ENCODE data around the gene RLF. TPM values are rescaled to one million over a fixed set of nuclear protein-coding genes. Genes with fewer than 3 reads are reported as not detected.
A peak's percentile ranks its signal among the peaks of the same experiment; 100 is the strongest.

RLF gene, protein sequence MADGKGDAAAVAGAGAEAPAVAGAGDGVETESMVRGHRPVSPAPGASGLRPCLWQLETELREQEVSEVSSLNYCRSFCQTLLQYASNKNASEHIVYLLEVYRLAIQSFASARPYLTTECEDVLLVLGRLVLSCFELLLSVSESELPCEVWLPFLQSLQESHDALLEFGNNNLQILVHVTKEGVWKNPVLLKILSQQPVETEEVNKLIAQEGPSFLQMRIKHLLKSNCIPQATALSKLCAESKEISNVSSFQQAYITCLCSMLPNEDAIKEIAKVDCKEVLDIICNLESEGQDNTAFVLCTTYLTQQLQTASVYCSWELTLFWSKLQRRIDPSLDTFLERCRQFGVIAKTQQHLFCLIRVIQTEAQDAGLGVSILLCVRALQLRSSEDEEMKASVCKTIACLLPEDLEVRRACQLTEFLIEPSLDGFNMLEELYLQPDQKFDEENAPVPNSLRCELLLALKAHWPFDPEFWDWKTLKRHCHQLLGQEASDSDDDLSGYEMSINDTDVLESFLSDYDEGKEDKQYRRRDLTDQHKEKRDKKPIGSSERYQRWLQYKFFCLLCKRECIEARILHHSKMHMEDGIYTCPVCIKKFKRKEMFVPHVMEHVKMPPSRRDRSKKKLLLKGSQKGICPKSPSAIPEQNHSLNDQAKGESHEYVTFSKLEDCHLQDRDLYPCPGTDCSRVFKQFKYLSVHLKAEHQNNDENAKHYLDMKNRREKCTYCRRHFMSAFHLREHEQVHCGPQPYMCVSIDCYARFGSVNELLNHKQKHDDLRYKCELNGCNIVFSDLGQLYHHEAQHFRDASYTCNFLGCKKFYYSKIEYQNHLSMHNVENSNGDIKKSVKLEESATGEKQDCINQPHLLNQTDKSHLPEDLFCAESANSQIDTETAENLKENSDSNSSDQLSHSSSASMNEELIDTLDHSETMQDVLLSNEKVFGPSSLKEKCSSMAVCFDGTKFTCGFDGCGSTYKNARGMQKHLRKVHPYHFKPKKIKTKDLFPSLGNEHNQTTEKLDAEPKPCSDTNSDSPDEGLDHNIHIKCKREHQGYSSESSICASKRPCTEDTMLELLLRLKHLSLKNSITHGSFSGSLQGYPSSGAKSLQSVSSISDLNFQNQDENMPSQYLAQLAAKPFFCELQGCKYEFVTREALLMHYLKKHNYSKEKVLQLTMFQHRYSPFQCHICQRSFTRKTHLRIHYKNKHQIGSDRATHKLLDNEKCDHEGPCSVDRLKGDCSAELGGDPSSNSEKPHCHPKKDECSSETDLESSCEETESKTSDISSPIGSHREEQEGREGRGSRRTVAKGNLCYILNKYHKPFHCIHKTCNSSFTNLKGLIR (N-terminal part only)
- polyA plus RNA-seq (2012; ENCODE audit: insufficient read length, low read depth): 4.1 TPM

GRCh38 chr1:40161125-40161887 lies at the start of gene RLF:
TSS of gene RLF (plus strand) at chr1:40161387. CDS start at chr1:40161400, 13 bp downstream.
- TF ChIP-seq FOXP2 (optimal IDR thresholded peaks at IDR 0.05; ENCODE audit: borderline replicate concordance, extremely low read depth, extremely low read length, insufficient read depth): peak; percentile 96
- no peak; a peak in 1 of 4 replicates for TF ChIP-seq REST (IDR thresholded peaks at IDR 0.05; ENCODE audit: insufficient read depth in 1 of 2, low read depth in 2 of 2, low read length in 2 of 2)
- peak; percentile 60; the same call in 1 of the 2 replicates for TF ChIP-seq SIN3A (IDR thresholded peaks at IDR 0.05; ENCODE audit: borderline replicate concordance, insufficient read depth, low read length)
- peak; percentile 88 for TF ChIP-seq TAF1 (IDR thresholded peaks at IDR 0.05; ENCODE audit: borderline replicate concordance, insufficient read depth, low read length)
- TF ChIP-seq POLR2AphosphoS5 (IDR thresholded peaks at IDR 0.05; ENCODE audit: low read depth, low read length): peak; percentile 86

DNA sequence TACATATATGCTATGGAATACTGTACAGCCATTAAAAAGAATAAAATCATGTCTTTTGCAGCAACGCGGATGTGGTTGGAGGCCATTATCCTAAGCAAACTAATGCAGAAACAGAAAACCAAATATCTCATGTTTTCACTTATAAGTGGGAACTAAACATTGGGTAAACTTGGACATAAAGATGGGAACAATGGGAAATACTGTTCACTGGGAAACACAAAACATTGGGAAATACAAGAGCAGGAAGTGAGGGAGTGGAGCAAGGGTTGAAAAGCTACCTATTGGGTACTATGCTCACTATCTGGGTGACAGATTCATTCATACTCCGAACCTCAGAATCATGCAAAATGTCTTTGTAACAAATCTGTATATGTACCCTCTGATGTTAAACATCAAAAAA lies 46.8 kb upstream of the RLF start:
- TF ChIP-seq REST (IDR thresholded peaks at IDR 0.05; ENCODE audit: insufficient read depth in 1 of 2, low read depth in 2 of 2, low read length in 2 of 2): no peak

GRCh38 chr1:40120128-40120527 lies 41.1 kb upstream of the RLF start:
- TF ChIP-seq REST (IDR thresholded peaks at IDR 0.05; ENCODE audit: insufficient read depth in 1 of 2, low read depth in 2 of 2, low read length in 2 of 2): no peak
- no peak for TF ChIP-seq TAF1 (IDR thresholded peaks at IDR 0.05; ENCODE audit: borderline replicate concordance, insufficient read depth, low read length)
- no peak for TF ChIP-seq SIN3A (IDR thresholded peaks at IDR 0.05; ENCODE audit: borderline replicate concordance, insufficient read depth, low read length)
- no peak for TF ChIP-seq POLR2AphosphoS5 (IDR thresholded peaks at IDR 0.05; ENCODE audit: low read depth, low read length)
- TF ChIP-seq FOXP2 (optimal IDR thresholded peaks at IDR 0.05; ENCODE audit: borderline replicate concordance, extremely low read depth, extremely low read length, insufficient read depth): no peak

DNA sequence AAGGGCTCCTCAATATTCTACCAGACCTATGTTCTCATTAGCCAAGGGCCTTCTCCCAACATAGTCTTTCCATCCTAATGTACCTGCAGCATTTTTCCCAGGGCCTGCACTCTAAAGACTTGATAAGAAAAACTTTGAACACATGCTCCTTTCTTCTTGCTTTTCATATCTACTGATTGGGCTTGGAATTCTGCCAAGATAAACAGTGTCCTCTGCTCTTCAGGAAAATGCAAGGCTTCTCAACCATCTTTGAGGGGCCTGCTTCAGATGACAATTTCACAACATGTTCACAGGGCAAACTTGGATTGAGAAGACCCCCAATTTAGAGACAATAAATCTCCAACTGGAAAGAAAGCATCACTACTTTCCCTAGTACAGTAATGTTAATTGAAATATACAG lies 38.3 kb upstream of the RLF start:
- TF ChIP-seq SIN3A (IDR thresholded peaks at IDR 0.05; ENCODE audit: borderline replicate concordance, insufficient read depth, low read length): no peak
- TF ChIP-seq REST (IDR thresholded peaks at IDR 0.05; ENCODE audit: insufficient read depth in 1 of 2, low read depth in 2 of 2, low read length in 2 of 2): no peak
- TF ChIP-seq TAF1 (IDR thresholded peaks at IDR 0.05; ENCODE audit: borderline replicate concordance, insufficient read depth, low read length): no peak
- no peak for TF ChIP-seq POLR2AphosphoS5 (IDR thresholded peaks at IDR 0.05; ENCODE audit: low read depth, low read length)
- TF ChIP-seq FOXP2 (optimal IDR thresholded peaks at IDR 0.05; ENCODE audit: borderline replicate concordance, extremely low read depth, extremely low read length, insufficient read depth): no peak

Data from PFSK-1 (cell line).